ENCODE measurements around the gene ZNF367.

Gene ZNF367
- 5.1 to 8.2 (median 7.3) reads per million in 4 experiments for total RNA-seq

DNA sequence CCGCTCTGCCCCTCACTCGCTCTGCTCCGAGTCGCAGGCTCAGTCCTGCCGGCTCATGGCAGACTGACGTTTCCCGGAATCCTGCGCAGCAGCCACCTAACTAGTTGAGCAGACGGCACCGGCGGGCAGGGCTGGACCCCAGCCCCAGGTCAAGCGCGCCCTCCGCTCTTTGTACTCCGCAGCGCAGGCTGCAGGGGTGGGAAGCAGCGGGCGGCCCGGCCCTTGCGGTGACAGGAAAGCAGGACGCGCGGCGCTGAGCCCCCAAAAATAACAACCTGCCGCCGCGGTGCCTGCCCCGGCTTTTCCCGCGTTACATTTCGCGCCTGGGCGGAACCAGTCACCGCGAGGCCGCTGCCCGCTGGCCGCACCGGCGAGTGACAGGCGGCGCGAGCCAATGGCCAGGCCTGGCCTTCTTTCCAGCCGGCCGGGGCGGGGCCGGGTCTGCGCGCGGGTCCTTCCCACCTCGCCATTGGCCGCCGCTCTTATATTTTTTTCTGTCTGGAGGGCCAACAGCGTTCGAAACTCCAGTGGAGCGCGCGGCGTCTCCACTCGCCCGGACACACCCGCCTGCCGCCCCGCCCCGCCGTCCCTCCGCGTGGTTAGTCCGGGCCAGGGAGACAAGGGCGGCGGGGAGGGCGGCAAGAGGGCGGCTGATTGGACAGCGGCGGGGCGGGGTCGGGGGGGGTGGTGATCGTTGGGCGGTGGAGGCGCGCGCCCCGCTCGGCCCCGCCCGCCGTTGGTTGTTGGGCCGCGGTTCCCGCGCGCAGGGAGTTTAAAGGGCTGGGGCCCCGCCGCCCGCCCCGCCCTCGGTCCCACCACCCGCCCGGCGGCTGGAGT lies at the start of gene ZNF367:
Gene ZNF367 (minus strand): TSS at position 288 of the 837 bp plus-strand sequence. CDS start 338 bp downstream, outside the sequence.
- peak; percentile 83 for DNase-seq

DNA sequence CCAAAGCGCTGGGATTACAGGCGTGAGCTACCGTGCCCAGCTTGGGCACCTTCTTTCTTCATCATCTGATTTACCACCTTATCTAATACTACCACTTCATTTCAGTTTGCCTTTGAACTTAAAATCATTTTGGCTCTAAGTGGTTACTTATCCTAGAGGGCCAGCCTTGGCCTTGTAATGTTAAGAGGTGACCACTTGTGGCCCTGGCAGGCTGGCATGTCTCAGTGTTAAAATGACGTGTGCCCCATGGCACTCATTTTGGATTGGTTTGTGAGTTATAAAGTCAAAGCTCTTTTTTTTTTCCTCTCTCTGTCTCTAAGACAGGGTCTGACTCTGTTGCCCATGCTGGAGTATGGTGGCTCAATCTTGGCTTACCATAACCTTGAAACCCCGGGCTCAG lies 49.6 kb upstream of the ZNF367 start:
- DNase-seq: no peak

DNA sequence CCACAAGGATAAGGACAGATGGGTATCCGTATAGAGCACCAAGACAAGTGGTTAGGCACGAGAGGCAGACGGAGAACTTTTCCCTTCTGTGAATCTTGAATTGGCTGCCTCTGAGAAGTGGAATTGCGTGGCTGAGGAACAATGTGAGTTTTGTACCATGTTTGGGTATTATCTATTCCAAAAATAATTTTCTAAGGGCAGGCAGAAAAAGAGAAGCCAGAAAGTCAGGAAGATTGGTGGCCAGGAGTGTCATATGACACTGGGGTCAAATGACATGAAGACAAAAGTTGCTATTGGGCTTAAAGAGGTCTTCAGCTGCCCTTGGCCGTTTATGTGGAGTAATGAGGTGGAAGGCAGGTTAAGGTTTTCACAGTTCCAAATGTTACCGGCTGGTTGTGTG lies 46.3 kb upstream of the ZNF367 start:
- no peak for DNase-seq

DNA sequence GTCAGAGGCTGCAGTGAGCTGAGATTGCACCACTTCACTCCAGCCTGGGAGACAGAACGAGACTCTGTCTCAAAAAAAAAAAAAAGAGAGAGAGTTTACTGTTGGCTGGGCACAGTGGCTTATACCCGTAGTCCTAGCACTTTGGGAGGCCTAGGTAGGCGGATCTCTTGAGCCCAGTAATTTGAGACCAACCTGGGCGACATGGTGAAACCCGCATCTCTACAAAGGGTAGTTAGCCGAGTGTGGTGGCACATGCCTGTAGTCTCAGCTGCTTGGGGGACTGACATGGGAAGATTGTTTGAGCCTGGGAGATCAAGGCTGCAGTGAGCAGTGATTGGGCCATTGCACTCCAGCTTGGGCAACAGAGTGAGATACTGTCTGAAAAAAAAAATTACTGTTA lies 44.4 kb upstream of the ZNF367 start:
- no peak for DNase-seq

DNA sequence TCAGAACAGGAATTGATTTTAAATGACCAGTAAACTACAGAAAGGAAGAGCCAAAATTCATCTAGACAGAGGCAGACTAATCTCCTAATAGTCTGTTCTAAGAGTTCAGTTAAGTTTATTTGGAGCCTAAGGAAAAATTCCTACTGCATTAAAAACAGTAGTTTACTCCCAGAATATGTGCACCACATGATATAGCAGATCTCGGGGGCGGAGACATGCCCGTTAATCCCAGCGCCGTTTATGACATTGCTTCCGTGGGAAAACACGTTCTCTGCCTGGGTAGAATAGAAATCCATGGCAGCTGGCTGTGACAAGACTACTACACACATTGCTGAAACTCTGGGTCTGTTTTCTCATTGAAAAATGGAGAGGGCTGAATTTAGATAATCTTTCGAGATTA lies 43.2 kb upstream of the ZNF367 start:
- DNase-seq: no peak

DNA sequence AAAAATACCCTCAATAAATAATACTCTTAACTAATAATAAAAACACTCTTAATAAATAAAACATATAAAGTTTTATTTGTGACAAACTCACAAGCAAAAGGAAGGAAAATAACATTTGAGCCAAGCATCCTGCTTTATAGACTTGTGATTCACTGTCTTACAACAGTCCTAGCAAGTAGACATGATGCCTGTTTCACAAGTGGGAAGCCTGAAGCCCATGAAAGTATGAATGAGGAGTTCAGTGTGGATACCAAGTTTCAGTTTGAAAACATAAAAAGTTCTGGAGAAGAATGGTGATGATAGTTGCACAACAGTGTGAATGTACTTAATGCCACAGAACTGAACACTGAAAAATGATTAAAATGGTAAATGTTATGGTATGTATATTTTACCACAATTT lies 42.7 kb upstream of the ZNF367 start:
- no peak for DNase-seq

DNA sequence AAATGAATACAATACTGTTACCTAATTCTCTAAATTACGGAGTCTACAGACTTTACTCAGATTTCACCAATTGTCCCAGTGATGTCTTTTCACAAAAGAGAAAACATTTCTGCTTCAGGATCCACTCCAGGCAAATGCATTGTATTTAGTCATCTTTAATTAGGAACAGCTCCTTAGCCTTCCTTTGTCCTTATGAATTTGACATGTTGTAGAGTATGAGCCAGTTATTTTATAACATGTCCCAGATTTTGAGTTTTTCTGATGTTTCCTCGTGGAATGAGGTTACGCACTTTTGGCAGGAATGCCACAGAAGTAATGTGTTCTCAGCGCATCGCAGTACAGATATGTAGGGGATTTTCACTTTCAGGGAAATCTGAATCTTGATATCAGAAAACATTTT lies 42.3 kb upstream of the ZNF367 start:
- DNase-seq: no peak

DNA sequence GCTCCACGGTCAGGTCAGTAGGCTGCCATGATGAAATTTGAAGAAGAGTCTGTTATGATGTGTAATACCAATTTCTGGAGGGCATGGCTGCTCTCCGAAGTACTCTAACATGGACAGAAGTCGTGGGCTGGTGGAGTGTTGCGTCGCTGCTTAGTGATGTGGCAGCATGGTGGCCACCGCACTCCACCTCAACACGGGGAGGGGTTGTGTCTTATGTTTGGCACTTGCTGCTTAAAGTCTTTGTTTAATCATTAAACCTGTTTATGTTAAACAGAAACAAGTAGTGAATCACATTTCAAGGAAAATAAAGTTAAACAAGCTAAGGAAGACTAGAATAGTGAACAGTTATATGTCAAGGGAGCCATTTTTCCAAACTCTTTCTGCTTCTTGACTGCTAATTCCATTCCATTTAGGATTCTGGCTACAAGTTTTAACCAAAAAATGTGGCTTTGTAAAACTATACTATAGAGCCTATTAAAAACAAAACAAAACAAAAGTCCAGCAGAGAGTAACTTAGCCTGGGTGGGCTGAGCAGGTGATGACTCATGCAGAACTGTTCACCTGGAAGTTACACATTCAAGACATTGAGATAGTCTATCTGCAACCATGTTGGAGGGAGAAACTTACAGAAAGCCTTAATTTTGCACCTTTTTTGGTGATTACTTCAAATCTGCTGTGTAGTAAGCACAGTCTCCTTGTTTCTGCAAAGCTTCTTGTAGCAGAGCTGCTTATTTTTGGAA lies 41.3 kb upstream of the ZNF367 start:
- DNase-seq: no peak

DNA sequence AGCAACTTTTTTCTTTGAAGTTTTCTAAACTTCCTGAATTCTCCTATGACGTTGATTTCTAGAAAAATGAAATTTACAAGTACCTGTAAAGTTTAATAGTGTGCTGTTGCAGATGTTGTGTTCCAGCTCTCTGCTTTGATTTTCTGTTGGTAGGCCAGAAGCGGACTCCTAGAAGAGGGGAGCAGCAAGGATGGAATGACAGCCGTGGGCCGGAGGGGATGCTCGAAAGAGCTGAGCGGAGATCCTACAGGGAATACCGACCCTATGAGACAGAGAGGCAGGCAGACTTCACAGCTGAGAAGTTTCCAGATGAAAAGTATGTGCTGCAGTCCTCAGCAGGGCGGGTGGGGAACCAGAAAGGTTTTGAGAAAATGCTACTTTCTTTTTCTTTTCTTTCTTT lies 40.1 kb upstream of the ZNF367 start:
- DNase-seq: no peak

DNA sequence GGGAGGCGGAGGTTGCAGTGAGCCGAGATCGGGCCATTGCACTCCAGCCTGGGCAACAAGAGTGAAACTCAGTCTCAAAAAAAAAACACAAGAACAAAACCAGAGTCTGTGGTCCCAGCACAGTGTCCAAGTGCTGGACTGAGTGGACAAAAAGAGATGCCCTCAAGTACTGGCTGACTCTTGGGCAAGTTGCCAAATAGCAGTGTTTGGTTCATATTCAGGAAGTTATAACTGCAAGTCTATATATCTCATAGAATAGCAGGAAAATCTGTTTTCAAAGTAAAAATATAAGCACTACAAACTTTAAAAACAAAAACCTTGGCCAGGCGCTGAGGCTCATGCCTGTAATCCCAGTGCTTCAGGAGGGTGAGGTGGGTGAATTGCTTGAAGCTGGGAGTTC lies 39.1 kb upstream of the ZNF367 start:
- DNase-seq: no peak

DNA sequence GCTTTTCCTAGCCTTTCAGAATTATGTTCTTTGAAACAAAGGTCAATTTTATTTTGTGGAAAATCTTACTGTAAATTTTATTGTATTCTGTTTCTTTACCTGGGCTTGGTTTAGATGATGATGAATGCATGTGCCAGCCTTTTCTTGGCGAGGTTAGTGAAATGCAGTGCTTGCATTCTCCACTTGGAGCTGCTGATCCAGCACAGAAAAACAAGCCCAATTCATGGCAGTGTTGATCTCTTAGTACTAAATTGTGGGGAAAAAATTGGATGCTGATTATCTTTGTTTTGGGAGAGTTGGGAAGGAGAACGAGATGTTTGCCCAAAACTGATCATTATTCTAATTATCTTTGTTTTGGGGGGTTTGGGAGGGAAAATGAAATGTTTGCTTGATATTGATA lies 35.5 kb upstream of the ZNF367 start:
- DNase-seq: no peak

DNA sequence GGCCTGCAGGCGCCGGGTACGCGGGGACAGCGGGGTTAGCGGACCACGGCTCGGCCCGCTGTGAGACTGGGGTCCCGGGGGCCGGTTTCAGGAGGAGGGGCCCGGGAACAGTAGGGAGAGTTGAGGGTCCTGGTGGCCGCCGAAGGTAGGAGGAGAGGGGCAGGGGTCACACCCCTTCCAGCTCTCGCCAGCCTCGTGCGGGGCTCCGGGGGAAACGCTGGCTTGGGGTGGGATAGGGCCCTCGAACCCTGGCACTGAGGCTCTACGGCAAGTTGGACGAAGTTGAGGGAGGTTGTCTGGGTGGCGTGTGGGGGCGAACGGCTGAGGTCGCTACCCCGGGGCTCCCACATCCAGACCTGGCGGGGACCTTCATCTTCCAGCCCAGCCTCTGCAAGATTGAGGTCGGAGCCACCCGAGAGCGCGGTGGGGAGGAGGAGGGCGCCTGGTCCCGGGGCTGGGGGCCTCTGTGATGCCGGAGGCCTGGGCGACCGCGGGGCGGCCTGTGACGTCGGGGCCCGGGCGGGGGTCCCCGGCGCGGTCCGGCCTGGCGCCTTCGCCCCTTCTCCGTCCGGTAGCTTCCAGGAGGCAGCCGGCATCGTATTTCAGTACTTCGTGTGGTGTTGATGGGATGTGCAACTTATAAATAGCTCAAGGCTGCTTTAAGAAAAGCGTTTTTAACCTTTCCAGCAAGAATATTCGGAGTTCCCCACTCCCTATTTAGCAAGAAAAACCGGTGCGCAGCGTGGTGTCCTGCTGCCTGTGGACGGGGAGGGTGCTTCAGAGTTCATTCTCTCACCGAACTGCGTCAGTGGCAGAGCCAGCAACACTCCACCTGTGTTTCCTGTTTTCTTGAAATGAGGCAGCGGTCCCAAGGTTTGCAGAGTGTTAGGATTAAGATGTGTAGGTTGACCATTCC lies 32.7 kb upstream of the ZNF367 start:
- peak; percentile 4 for DNase-seq

DNA sequence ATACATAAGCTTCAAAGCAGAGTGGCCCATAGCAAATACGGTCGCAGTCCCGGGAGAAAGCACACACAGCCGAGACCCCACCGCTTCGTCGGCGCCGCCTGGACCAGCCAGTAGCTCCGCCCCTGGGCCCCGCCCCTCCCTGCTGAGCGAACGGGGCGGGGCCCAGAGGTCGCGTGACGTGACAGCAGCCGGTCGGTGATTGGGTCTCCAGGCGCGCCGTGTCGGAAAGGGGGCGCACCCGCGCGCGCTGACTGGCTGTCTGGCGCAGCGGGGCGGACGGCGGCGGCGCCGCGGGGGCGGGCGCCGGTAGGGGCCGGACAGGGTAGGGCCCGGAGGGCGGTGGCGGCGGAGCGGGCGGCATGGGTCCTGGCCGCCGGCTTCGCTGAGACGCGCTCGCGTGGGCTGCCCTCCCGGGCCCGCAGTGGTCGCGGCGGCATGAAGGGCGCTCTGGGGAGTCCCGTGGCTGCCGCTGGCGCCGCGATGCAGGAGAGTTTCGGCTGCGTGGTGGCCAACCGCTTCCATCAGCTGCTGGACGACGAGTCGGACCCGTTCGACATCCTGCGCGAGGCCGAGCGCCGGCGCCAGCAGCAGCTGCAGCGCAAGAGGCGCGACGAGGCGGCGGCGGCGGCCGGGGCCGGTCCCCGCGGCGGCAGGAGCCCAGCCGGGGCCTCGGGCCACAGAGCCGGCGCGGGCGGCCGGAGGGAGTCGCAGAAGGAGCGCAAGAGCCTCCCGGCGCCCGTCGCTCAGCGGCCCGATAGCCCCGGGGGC lies 31.9 kb upstream of the ZNF367 start, which contains the start of gene HABP4:
Gene HABP4 (plus strand): TSS at position 325 of the 768 bp plus-strand sequence. CDS start 111 bp downstream, at position 436.
- peak; percentile 92 for DNase-seq

DNA sequence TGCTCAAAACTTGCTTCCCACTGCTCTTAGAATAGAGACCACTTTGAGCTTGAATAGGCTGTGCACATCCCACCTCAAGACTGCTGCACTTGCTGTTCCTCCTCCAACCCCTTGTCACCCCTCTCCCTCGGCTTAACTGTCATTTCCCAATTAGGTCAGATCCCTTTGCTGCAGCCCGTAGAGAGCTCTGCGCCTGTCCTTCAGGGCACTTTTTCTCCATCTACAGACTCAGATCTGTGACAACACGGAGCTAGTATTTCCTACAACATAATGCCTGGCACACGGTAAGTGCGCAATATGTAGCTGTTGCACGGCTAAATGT lies 31.3 kb upstream of the ZNF367 start:
- no peak for DNase-seq

DNA sequence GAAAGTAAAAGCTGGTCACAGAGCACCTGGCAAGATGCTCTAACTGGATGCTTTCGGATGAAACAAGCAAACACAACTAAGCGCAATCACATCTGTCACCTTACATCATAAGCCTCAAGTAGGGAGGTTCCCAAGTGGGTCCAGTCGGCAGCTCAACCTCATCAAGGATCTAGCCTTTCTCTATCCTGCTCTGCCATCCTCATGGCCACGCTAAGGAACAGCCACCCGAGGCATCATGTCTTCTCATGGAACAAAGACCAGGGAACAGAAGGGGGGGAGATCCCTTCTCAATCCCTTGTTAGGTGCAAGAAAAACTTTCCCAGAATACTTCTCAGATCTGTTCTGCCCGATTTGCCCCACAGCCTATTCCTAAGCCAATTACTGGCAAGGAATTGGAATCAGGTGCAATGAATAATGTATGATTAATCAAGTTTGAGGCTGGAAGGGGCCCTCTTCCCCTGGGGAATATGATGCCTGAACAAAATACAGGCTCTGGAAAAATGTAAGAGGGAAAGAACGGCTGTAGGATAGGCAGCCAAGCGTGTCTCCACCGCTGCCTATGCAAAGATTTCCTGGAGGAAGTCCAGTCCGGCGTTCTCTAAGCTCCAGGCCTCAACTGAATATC lies 30.5 kb upstream of the ZNF367 start:
- no peak for DNase-seq

DNA sequence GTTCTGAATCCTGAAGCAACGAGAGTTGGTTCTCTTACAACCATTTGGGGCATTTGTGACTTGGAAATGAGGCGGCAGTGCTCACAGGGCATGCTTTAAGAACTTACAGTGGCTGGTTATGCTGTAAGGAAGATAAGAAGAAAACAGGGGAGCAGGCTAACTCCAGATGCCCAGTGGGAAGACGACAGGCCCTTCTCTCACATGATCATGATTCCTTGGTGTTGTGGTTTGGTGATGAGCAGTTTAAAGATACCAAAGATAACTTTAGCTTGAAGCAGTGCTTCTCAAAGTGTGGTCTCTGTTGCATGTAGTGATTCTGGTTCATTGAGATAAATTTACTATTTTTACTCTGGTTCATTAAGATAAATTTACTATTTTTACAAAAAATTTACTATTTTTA lies 29.2 kb upstream of the ZNF367 start:
- no peak for DNase-seq

DNA sequence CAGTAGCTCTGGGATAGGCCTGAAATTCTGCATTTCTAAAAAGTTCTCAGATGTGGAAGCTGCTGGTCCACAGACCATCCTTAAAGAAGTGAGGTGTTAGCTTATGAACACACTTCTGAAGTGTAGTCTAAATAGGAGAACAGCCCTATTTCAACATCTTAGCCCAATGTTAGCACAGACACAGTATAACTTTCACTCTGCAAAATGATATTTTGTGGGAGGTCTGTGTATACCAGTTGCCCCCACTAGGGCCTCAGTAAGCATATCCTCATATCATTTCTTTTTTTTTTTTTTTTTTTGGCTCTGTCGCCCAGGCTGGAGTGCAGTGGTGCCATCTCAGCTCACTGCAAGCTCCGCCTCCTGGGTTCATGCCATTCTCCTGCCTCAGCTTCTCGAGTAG lies 24.3 kb upstream of the ZNF367 start:
- no peak for DNase-seq

DNA sequence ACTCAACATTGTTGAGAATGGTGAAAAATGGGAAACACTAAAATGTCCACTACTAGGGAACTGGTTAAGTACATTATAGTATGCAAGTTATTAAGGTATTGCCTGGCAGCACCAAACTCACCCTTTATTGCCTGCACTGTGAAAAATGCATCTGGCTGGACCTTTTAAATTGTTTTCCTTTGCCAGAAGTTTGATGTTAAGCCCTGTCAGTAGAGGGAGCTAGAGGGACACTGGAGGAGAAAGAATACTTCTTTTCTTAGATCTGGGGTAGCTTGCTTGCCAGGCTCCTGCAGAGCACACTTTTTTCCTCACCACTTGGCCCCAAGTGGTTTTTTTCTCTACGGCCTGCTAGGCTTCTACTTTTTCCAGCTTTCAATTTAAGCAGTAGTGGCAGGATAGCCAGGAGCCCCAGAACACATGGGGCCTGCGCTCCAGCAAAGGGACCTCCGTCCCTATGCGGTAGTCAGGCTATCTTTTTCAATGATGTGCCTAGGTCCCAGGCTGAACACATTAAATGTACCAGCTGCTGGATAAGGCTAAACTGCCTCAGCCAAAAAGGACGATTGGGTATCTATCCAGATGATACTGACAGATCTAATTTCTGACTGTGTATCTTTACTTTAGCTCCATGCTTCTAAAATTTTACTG lies 23.8 kb upstream of the ZNF367 start:
- DNase-seq: no peak

DNA sequence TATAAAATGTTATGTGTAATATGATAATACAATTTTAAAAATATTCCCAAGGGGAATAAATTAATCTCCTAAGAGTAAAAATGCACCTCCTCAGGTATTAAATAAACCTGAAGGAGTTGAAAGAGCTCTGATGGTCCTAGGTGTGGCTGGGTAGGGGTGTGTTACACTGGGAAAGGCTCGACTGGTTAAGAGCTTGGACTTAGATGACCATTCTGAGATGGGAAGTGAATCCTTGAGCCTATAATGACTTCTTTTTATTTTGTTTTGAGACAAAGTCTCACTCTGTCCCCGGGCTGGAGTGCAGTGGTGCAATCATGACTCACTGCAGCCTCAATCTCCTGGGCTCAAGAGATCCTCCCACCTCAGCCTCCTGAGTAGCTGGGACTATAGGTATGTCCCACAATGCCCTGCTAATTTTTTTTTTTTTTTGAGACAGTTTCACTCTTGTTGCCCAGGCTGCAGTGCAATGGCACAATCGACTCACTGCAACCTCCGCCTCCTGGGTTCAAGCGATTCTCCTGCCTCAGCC lies 22.6 kb upstream of the ZNF367 start:
- DNase-seq: no peak

DNA sequence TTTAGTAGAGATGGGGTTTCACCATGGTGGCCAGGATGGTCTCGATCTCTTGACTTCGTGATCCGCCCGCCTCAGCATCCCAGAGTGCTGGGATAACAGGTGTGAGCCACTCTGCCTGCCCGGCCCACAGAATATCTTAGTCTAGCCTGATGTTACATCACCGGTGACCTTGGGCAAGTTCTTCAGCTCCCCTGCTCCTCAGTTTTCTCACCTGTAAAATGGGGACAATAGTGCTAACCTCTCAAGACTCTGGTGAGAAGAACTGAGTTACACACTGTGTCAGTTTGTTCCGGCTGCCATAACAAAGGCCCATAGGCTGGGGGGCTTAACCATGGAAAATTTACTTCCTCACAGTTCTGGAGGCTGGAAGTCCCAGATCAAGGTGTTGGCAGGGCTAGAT lies 19.3 kb upstream of the ZNF367 start:
- DNase-seq: no peak
